ENCODE measurements around the gene PIGS. TPM values are rescaled to one million over a fixed set of nuclear protein-coding genes. Genes with fewer than 3 reads are reported as not detected.
"Not testable (repeated sequence)": the region's sequence is repeated elsewhere in the genome, so short reads cannot be mapped to it uniquely, and the experiment has no call there.

PIGS gene
- total RNA-seq, 2 donors from 2014 or later: 68.7 to 131 TPM

- H3K9me3 ChIP-seq: no peaks in the 10 kb centered on the region
- intact Hi-C loops (cut with DNase I): no loop called here
- H3K36me3 ChIP-seq: no peaks in the 10 kb centered on the region
- peaks cover 30% of the 10 kb centered on the region for H3K4me1 ChIP-seq (replicated peaks)
- no peaks in the 10 kb centered on the region for H3K27me3 ChIP-seq (replicated peaks; ENCODE audit: insufficient read depth)
- no peak overlapping the region for H3K4me3 ChIP-seq
- peak; percentile 88 for TF ChIP-seq POLR2AphosphoS5 (IDR thresholded peaks at IDR 0.05)
- TF ChIP-seq CTCF (IDR thresholded peaks at IDR 0.05): no peak
- TF ChIP-seq POLR2A (IDR thresholded peaks at IDR 0.05): peak; percentile 35
- peak; percentile 88 for DNase-seq (ENCODE audit: low spot score)
- 88% methylated on average over 25 of the region's 25 CpGs for WGBS
- H3K27ac ChIP-seq: peak overlapping the region; percentile 70 to 73
These were observed 46.6 kb downstream of the PIGS start for GRCh38 chr17:28524476-28525424.

- H3K27me3 ChIP-seq (replicated peaks; ENCODE audit: insufficient read depth): no peaks in the 10 kb centered on the region
- WGBS: 90% methylated on average over 14 of the region's 15 CpGs
- no peak overlapping the region for H3K4me3 ChIP-seq
- H3K27ac ChIP-seq: no peak overlapping the region
- H3K9me3 ChIP-seq: no peaks in the 10 kb centered on the region
- TF ChIP-seq POLR2A (IDR thresholded peaks at IDR 0.05) (no peak), CTCF (IDR thresholded peaks at IDR 0.05) (no peak), POLR2AphosphoS5 (IDR thresholded peaks at IDR 0.05) (no peak)
- H3K36me3 ChIP-seq: no peaks in the 10 kb centered on the region
- intact Hi-C loops (cut with DNase I): no loop called here
- peaks cover 30% of the 10 kb centered on the region for H3K4me1 ChIP-seq (replicated peaks)
- no peak for DNase-seq (ENCODE audit: low spot score)
These were observed 47.4 kb downstream of the PIGS start for GRCh38 chr17:28523876-28524275.

GRCh38 chr17:28523186-28523585 is 48.1 kb downstream of the PIGS start:
- Histone ChIP-seq H3K27me3 (replicated peaks; ENCODE audit: insufficient read depth) (no peaks in the 10 kb centered on the region), H3K27ac (no peak overlapping the region), H3K36me3 (no peaks in the 10 kb centered on the region), H3K4me1 (replicated peaks) (peaks cover 25% of the 10 kb centered on the region), H3K9me3 (no peaks in the 10 kb centered on the region), H3K4me3 (no peak overlapping the region)
- 82% methylated on average over 6 of the region's 6 CpGs for WGBS
- no peak for DNase-seq (ENCODE audit: low spot score)
- intact Hi-C loops (cut with DNase I): no loop called here
- TF ChIP-seq CTCF (IDR thresholded peaks at IDR 0.05): no peak
- TF ChIP-seq POLR2A (IDR thresholded peaks at IDR 0.05): no peak
- TF ChIP-seq POLR2AphosphoS5 (IDR thresholded peaks at IDR 0.05): no peak

- not testable (repeated sequence) for DNase-seq (ENCODE audit: low spot score)
These were observed 49.0 kb downstream of the PIGS start for GRCh38 chr17:28522281-28522680.

GRCh38 chr17:28521311-28522085 is 49.8 kb downstream of the PIGS start:
- Histone ChIP-seq H3K4me1 (replicated peaks) (peaks cover 14% of the 10 kb centered on the region), H3K4me3 (no peak overlapping the region), H3K36me3 (no peaks in the 10 kb centered on the region), H3K9me3 (no peaks in the 10 kb centered on the region), H3K27me3 (replicated peaks; ENCODE audit: insufficient read depth) (no peaks in the 10 kb centered on the region), H3K27ac (no peak overlapping the region)
- TF ChIP-seq POLR2AphosphoS5 (IDR thresholded peaks at IDR 0.05) (no peak), CTCF (IDR thresholded peaks at IDR 0.05) (no peak), POLR2A (IDR thresholded peaks at IDR 0.05) (no peak)
- no peak for DNase-seq (ENCODE audit: low spot score)
- intact Hi-C loops (cut with DNase I): no loop called here
- WGBS: 54% methylated on average over 16 of the region's 21 CpGs

More at GRCh38 chr17:28522281-28522680, 49.0 kb downstream of the PIGS start:
- H3K9me3 ChIP-seq; H3K27me3 ChIP-seq (replicated peaks; ENCODE audit: insufficient read depth); H3K27ac ChIP-seq; H3K4me3 ChIP-seq; H3K36me3 ChIP-seq; intact Hi-C loops (cut with DNase I): not testable (repeated sequence)
- WGBS: 95% methylated on average over 4 of the region's 4 CpGs
- H3K4me1 ChIP-seq (replicated peaks): peaks cover 20% of the 10 kb centered on the region
